ENCODE data around the gene ITSN1. TPM values are rescaled to one million over a fixed set of nuclear protein-coding genes. Genes with fewer than 3 reads are reported as not detected.

The ITSN1 gene
- total and polyA plus RNA-seq, 4 donors, result 11.2 to 46.0 (median 19.8) TPM

- Histone ChIP-seq H3K4me3 (no peak overlapping the region), H3K9ac (ENCODE audit: insufficient read depth in 1 of 2, low read length in 2 of 2) (no peak overlapping the region), H3K27ac (ENCODE audit: low read depth in 1 of 2, low read length in 1 of 2) (no peak overlapping the region), H3K36me3 (ENCODE audit: control insufficient read depth in 4 of 4, insufficient read depth in 4 of 4, low read length in 4 of 4) (peaks cover 0 to 3% (median 0%) of the 10 kb centered on the region in 4 donors), H3K4me1 (ENCODE audit: control insufficient read depth in 5 of 5, insufficient read depth in 5 of 5, low read length in 5 of 5) (no peaks in the 10 kb centered on the region), H3K27me3 (ENCODE audit: control insufficient read depth in 3 of 3, insufficient read depth in 3 of 3, low read length in 2 of 3) (no peaks in the 10 kb centered on the region), H3K9me3 (ENCODE audit: control insufficient read depth in 4 of 4, insufficient read depth in 3 of 4, low read length in 3 of 4) (no peaks in the 10 kb centered on the region)
- WGBS, 2 donors, result 85 to 99% methylated on average over 7 of the region's 7 CpGs
- ATAC-seq (ENCODE audit: insufficient read depth, low FRiP score), result no peak
- TF ChIP-seq CTCF (IDR thresholded peaks at IDR 0.05; ENCODE audit: control extremely low read depth, extremely low read depth), result no peak
- no peak for DNase-seq
Measured at GRCh38 chr21:33874161-33874560, 231.9 kb downstream of the ITSN1 start.

GRCh38 chr21:33875026-33875695 is 232.9 kb downstream of the ITSN1 start:
- Histone ChIP-seq H3K9ac (ENCODE audit: insufficient read depth in 1 of 2, low read length in 2 of 2) (no peak overlapping the region), H3K9me3 (ENCODE audit: control insufficient read depth in 4 of 4, insufficient read depth in 3 of 4, low read length in 3 of 4) (no peaks in the 10 kb centered on the region), H3K27me3 (ENCODE audit: control insufficient read depth in 3 of 3, insufficient read depth in 3 of 3, low read length in 2 of 3) (no peaks in the 10 kb centered on the region), H3K36me3 (ENCODE audit: control insufficient read depth in 4 of 4, insufficient read depth in 4 of 4, low read length in 4 of 4) (peaks cover 0 to 3% (median 0%) of the 10 kb centered on the region in 4 donors), H3K4me1 (ENCODE audit: control insufficient read depth in 5 of 5, insufficient read depth in 5 of 5, low read length in 5 of 5) (no peaks in the 10 kb centered on the region), H3K27ac (ENCODE audit: low read depth in 1 of 2, low read length in 1 of 2) (no peak overlapping the region), H3K4me3 (no peak overlapping the region)
- ATAC-seq (ENCODE audit: insufficient read depth, low FRiP score), result no peak
- DNase-seq, result no peak
- TF ChIP-seq CTCF (IDR thresholded peaks at IDR 0.05; ENCODE audit: control extremely low read depth, extremely low read depth), result no peak
- 93% methylated on average over 20 of the region's 20 CpGs for WGBS, 2 donors

GRCh38 chr21:33878824-33879223 is 236.5 kb downstream of the ITSN1 start:
- H3K9ac ChIP-seq (ENCODE audit: insufficient read depth in 1 of 2, low read length in 2 of 2), result no peak overlapping the region
- H3K4me1 ChIP-seq (ENCODE audit: control insufficient read depth in 5 of 5, insufficient read depth in 5 of 5, low read length in 5 of 5), result no peaks in the 10 kb centered on the region
- no peak overlapping the region for H3K27ac ChIP-seq (ENCODE audit: low read depth in 1 of 2, low read length in 1 of 2)
- H3K4me3 ChIP-seq, result no peak overlapping the region
- DNase-seq (no peak), ATAC-seq (ENCODE audit: insufficient read depth, low FRiP score) (no peak)
- peaks cover 0 to 3% (median 0%) of the 10 kb centered on the region in 4 donors for H3K36me3 ChIP-seq (ENCODE audit: control insufficient read depth in 4 of 4, insufficient read depth in 4 of 4, low read length in 4 of 4)
- H3K9me3 ChIP-seq (ENCODE audit: control insufficient read depth in 4 of 4, insufficient read depth in 3 of 4, low read length in 3 of 4), result no peaks in the 10 kb centered on the region
- no peaks in the 10 kb centered on the region for H3K27me3 ChIP-seq (ENCODE audit: control insufficient read depth in 3 of 3, insufficient read depth in 3 of 3, low read length in 2 of 3)
- TF ChIP-seq CTCF (IDR thresholded peaks at IDR 0.05; ENCODE audit: control extremely low read depth, extremely low read depth), result no peak
- 91 to 92% methylated on average over 6 of the region's 6 CpGs for WGBS, 2 donors

- no peak for TF ChIP-seq CTCF (IDR thresholded peaks at IDR 0.05; ENCODE audit: control extremely low read depth, extremely low read depth)
- ATAC-seq (ENCODE audit: insufficient read depth, low FRiP score), result no peak
- Histone ChIP-seq H3K4me1 (ENCODE audit: control insufficient read depth in 5 of 5, insufficient read depth in 5 of 5, low read length in 5 of 5) (no peaks in the 10 kb centered on the region), H3K4me3 (no peak overlapping the region), H3K9me3 (ENCODE audit: control insufficient read depth in 4 of 4, insufficient read depth in 3 of 4, low read length in 3 of 4) (no peaks in the 10 kb centered on the region), H3K27ac (ENCODE audit: low read depth in 1 of 2, low read length in 1 of 2) (no peak overlapping the region), H3K36me3 (ENCODE audit: control insufficient read depth in 4 of 4, insufficient read depth in 4 of 4, low read length in 4 of 4) (peaks cover 0 to 3% (median 0%) of the 10 kb centered on the region in 4 donors), H3K27me3 (ENCODE audit: control insufficient read depth in 3 of 3, insufficient read depth in 3 of 3, low read length in 2 of 3) (no peaks in the 10 kb centered on the region), H3K9ac (ENCODE audit: insufficient read depth in 1 of 2, low read length in 2 of 2) (no peak overlapping the region)
- no peak for DNase-seq
- 89 to 92% methylated on average over 13 of the region's 13 CpGs for WGBS, 2 donors
Measured at GRCh38 chr21:33880626-33881025, 238.3 kb downstream of the ITSN1 start.

Measured in lung (tissue), 12 donors.